NCI-H2196 treated with DMSO at 0.1 percent for 48 hours (cell line): ENCODE measurements around the gene MID1.
"Not testable (repeated sequence)": the region's sequence is repeated elsewhere in the genome, so short reads cannot be mapped to it uniquely, and the experiment has no call there.

Experiments
- DNase-seq: peaks from one replicate; lab custom pipeline; 2025; ENCODE audit not compliant: unreplicated experiment; lab: John Stamatoyannopoulos, UW

Gene MID1

GRCh38 chrX:10618961-10619360 lies 1.4 kb downstream of the MID1 start:
- DNase-seq = no peak

GRCh38 chrX:10617999-10618351 lies 2.4 kb downstream of the MID1 start:
- no peak for DNase-seq

- no peak for DNase-seq
Measured at GRCh38 chrX:10617186-10617998, 3.0 kb downstream of the MID1 start.

- DNase-seq = peak; percentile 51
Measured at GRCh38 chrX:10615931-10616774, 4.2 kb downstream of the MID1 start.

- DNase-seq = no peak
Measured at GRCh38 chrX:10612215-10612614, 8.2 kb downstream of the MID1 start.

GRCh38 chrX:10611441-10612090 lies 8.8 kb downstream of the MID1 start:
- DNase-seq = no peak

- DNase-seq = no peak
Measured at GRCh38 chrX:10608099-10608498, 12.3 kb downstream of the MID1 start.

GRCh38 chrX:10607233-10607632 lies 13.2 kb downstream of the MID1 start:
- DNase-seq = no peak

GRCh38 chrX:10603612-10604011 lies 16.8 kb downstream of the MID1 start:
- no peak for DNase-seq

GRCh38 chrX:10602646-10603045 lies 17.7 kb downstream of the MID1 start:
- no peak for DNase-seq

GRCh38 chrX:10600479-10600878 lies 19.9 kb downstream of the MID1 start:
- no peak for DNase-seq

- DNase-seq = no peak
Measured at GRCh38 chrX:10598540-10598939, 21.8 kb downstream of the MID1 start.

- no peak for DNase-seq
Measured at GRCh38 chrX:10597871-10598270, 22.5 kb downstream of the MID1 start.

- DNase-seq = no peak
Measured at GRCh38 chrX:10591363-10592335, 28.7 kb downstream of the MID1 start.

- DNase-seq = not testable (repeated sequence)
Measured at GRCh38 chrX:10589787-10590186, 30.6 kb downstream of the MID1 start.

GRCh38 chrX:10589098-10589497 lies 31.3 kb downstream of the MID1 start:
- DNase-seq = no peak

- DNase-seq = not testable (repeated sequence)
Measured at GRCh38 chrX:10584882-10585281, 35.5 kb downstream of the MID1 start.

GRCh38 chrX:10582945-10583344 lies 37.4 kb downstream of the MID1 start:
- no peak for DNase-seq

- DNase-seq = no peak
Measured at GRCh38 chrX:10582215-10582733, 38.1 kb downstream of the MID1 start.
